ENCODE data around the gene DNM3.
"Not testable (repeated sequence)": the region's sequence is repeated elsewhere in the genome, so short reads cannot be mapped to it uniquely, and the experiment has no call there.

The DNM3 gene

DNA sequence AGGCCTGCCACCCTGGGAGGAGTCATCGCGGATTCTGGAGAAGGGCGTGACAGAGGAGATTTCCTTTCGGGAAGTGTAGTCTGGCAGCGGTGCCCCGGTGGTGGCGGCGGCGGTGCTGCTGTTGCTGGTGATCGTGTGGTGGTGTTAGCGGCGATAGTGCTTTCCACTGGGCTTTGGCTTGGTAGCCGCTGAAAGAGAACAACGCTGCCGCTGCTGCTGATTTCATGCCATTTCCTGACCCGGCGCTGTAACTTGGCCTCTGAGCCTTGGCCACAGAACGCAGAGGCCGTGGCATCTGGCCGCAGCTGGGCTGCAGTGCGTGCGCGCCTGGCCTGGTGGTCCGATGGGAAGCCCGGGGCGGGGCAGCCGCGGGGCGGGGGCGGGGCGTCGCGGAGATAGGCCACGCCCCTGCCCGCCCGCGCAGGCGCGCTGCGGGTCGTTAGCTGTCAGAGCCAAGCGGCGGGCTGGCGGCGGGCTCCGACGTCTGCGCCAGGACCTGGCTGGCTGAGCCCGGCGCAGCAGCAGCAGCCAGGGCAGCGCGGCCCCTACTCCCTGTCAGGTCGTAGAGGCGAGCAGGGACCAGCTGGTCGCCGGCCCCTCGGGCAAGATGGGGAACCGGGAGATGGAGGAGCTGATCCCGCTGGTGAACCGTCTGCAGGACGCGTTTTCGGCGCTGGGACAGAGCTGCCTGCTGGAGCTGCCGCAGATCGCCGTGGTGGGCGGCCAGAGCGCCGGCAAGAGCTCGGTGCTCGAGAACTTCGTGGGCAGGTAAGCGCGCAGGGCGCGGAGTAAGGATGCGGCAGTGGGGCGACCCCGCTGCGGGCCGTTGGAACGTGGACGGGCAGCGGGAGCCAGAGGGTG is at the start of gene DNM3:
TSS of gene DNM3 (plus strand) at position 449 of the 861 bp plus-strand sequence. CDS start at position 608, 159 bp downstream.
- peak; percentile 64 for DNase-seq

DNA sequence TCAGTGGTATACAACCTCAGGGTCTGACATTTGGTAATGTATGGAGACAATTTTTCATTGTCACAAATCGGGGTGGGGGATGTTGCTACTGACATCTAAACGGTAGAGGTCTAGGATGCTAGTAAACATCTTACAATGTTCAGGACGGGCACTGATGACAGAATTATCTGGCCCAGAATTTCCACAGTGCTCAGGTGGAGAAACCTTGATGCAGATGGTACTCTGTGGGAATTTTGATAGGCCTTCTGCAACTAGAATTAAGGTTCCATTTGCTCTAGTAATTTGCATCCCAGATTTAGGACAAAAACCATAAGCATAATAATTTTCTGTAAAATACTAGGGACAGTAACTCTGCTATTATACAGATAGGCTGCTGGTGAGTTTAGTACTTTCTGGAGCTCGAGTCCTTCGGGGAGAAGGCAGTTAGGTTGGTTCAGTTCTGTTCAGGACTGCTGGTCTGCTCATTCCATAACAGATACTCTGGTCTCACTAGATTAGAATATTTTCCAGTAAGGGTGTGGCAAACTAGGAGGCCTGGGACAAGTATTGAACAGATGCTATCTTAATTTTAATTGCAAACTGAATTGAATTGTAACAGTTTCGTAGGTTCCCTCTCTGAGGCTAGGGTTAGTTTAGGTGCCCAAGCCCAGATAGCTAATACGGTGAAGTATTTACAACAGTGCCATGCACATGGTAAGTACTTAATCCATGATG is 48.5 kb upstream of the DNM3 start:
- no peak for DNase-seq

DNA sequence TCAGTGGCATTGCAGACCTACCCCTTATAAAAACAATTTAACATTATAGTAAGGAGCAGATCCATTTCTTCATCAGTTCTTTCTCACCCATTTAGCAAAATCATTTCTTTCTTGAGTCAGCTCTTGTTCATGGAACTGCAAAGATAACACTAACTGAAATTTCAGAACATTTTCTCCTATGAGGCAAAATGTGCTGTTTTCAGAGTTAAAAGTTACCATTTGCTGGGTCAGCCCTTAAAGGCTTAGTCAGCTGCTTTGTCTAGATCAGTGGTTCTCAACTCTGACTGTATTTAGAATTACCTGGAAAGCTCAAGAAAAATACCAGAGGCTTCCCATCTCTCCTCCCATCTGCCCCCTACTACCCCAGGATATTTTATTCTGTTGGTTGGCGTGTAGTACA is 47.7 kb upstream of the DNM3 start:
- DNase-seq: no peak

DNA sequence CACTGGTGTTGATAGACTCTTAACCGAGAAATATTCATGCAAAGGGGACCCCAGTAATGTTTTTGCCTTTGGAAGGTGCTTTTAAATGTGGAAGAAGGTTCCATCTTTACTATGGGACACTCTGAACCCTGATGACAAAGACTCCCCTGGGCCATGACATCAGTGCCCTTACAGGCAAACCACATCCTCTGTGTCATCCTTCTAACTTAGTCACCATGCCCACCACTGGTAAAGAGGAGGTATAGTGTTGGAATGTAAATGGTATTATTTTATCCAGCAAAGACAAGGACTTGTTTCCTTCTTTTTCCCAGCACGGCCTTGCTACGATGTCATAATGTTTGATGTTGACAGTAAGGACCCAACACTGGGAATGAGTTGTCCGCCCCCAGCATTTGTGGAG is 47.2 kb upstream of the DNM3 start:
- peak; percentile 26 for DNase-seq

DNA sequence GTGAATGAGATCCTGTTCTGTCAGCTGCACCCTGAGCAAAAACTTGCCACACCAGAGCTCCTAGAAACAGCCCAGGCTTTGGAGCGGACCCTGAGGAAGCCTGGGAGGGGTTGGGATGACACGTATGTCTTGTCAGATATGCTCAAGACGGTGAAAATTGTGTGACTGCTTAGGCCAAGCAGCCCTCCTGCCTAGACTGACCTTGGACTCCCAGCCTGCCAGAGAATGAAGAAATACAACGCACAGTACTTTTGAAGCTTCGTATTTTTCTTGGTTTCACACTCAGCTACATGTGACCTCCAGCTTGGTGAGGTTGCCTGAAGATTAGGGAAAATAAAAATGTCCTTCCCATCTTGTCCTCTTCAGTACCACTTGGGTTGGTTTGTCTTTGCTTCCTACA is 44.7 kb upstream of the DNM3 start:
- no peak for DNase-seq

DNA sequence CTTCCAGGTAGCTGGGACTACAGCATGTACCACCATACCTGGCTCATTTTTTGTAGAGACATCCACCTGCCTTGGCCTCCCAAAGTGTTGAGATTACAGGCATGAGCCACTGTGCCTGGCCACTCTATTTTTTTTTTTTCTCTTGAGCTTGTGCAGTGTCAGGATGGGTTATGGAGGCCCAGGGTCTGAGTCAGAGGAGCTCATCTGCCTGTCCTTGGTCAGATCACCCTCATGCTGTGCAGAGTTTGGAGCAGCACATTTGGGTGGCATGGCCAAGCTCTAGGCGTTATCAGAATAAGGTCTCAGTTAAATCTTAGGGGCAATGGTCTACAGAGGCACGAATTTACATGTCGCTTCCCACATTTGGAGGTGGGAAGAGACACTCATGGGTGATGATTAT is 43.0 kb upstream of the DNM3 start:
- no peak for DNase-seq

DNA sequence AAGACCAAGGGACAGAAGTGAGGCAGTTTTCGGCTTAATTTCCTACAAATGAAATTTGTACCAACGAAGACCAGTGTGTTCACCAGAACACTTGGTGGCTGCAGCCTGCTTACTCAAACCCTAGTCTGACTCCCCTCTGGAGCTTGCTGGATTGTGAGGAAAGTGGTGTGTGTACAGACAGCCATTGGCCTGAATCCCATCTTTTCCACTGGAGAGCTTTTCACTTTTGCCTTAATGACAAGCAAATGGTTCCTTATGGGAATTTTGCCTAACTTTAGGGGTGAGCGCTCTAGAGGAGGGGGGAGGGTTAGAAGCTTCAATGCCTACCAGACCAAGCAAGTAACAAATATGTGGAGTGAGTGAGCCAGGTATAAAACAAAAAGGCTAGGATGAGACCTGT is 42.5 kb upstream of the DNM3 start:
- no peak for DNase-seq

DNA sequence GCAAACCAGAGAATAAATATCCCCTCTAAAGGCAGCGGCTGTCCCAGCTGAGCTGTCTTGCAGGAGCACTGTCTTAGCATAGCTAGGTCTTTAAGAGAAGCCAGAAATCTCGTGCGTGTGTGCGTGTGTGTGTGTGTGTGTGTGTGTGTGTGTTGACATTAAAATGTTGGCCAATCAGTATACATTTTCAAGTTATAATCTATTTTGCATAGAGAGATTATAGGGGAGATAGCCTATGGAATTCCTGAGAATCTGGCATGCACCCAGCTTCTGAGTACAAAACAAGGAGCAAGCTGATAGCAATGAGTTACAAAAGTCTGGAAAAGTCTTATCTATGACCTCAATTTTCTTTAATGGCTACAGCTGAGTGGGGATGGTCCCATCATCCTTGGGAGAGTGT is 42.1 kb upstream of the DNM3 start:
- DNase-seq: no peak

DNA sequence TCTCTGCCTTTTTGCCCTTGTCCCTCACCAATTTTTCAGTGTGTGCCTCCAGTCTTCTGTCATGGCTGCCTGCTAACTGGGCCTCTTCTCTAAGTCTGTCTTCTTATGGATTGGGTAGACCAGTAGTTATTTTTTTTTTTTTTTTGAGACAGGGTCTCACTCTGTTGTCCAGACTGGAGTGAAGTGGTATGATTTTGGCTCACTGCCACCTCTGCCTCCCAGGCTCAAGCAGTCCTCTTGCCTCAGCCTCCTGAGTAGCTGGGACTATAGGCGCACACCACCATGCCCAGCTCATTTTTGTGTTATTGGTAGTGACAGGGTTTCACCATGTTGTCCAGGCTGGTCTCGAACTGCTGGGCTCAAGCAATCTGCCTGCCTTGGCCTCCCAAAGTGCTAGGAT is 41.6 kb upstream of the DNM3 start:
- not testable (repeated sequence) for DNase-seq

DNA sequence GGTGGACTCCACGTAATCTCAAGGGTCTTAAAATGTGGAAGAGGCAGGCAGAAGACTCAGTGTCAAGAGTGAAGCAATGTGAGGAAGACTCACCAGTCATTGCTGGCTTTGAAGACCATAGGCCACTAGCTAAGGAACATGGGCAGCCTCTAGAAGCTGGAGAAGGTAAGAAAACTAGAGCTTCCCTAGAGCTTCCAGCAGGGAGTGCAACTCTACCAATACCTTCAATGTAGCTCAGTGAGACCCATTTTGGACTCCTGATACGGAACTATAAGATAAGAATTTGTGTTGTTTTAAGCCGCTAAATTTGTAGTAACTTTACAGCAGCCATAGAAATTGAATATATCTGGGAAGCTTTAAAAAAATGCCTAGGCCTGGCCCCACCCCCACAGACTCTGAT is 41.0 kb upstream of the DNM3 start:
- no peak for DNase-seq

DNA sequence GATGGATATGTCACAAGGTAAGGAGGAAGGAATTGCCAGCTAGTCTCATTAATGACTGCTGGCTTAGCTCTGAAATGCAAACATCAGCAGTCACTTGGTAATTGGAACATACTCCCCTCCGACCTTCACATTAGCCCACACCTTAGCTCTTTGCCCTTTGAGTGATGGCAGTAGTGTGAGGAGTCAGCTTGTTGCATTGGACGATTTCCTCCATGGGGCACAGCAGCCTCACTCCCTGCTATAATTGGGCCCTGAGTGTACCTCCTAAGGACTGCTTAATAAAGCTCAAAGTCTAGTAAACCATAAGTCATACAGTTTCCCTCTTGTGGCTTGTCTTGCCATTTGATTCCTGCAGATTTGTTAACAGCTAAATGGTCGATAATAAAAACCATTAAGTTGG is 40.4 kb upstream of the DNM3 start:
- DNase-seq: no peak

DNA sequence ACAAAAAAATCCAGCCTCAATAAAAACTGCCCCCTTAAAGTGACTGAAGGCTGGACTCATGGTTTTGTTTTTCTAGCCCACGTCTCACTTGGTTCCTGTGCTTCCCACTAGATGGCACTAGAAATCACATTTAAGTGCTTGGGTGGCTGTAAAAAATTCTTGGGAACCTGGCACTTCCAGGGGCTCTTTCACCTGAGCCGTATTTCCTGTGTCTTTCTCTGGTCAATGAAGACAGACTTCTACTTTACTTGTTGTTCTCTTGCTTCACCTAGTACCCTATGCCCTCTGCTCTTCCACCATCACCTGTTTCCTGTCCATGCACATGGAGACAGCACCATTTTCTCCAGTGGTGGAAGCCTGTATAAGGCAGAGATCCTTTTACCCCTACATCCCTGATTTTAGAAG is 39.8 kb upstream of the DNM3 start:
- peak; percentile 39 for DNase-seq

DNA sequence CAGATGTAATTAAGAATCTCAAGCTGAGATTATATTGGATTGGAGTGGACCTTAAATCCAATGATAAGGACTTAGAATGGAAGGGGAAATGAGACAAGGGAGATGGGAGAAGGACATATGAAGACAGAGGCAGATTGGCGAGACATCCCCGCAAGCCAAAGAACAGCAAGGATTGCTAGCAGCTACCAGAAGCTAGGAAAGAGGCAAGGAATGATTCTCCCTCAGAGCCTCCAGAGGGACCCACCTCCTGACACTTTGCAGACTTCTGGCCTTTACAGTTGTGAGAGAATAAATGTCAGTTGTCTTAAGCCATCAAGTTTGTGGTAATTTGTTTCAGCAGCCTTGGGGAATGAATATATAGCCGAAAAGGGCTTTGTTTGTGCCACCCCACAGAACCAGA is 39.1 kb upstream of the DNM3 start:
- DNase-seq: no peak

DNA sequence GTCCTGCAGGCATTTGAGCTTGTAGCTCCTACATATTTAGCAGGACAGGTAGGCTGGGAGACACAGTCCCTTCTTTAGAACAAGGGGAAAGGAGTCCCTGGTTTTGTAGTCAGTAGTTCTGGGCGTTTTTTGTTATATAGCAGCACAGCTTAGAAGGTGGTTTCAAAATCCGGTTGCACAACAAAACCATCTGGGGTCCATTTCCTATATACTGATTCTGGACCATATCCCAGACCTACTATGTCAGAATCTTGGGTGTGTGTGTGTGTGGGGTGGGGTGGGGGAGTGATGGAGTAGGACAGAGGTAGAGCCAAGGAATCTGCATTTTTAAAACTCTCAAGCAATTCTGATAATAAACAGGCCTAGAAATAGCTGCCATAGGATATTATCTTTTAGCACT is 38.3 kb upstream of the DNM3 start:
- DNase-seq: no peak

DNA sequence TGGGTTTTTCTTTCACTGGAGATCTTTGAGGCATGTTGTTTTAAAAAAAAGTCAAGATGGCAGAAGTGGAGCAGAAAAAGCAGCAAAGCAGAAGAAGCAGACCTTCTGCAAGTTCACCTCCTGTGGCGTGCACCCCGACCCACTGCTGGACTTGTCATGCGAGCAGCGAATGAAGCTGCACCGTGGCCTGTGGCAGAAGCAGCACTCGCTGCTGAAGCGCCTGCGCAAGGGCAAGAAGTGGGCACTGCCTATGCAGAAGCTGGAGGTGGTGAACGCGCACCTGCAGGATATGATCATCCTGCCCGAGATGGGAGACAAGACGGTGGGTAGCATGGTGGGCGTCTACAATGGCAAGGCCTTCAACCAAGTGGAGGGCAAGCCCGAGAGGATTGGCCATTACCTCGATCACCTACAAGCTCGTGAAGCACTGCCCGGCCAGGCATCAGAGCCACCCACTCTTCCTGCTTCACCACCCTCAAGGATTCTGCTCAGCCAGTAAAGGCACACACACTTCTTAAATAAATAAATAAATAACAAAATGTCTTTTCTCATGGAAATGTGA is 37.8 kb upstream of the DNM3 start:
- DNase-seq: no peak

DNA sequence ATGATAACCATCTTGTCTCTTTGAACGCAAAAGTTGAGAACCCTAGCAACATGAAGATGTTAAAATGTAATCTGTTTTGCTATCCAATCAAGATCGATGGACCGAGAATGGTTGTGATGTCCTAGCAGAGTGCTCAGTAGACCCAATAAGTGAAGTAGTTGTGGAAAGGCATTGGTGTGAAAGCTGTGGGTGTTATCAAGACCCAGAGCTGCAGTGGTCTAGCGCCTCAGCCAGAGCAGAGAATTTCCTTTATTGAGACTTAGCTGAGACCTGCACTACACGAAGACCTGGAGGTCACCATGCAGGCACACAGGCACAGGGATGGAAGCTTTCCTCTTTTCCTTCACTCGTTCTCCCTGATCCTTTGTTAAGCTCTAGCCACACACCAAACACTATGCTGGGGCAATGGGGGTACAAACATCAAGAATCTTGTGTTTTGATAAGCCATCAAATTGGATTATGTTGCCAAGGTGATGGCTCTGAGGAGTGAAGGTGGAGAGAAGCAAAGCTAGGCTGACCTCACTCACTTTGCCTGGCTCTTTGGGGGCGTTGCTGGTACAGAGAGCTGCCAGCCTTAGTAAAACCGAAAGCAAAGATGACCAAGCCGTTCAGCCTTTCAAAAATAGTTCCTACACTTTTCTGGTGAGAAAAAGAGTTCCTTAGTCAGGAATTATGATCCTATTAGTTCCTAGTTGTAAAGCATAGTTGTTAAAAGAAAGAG is 35.7 kb upstream of the DNM3 start:
- DNase-seq: peak; percentile 15

DNA sequence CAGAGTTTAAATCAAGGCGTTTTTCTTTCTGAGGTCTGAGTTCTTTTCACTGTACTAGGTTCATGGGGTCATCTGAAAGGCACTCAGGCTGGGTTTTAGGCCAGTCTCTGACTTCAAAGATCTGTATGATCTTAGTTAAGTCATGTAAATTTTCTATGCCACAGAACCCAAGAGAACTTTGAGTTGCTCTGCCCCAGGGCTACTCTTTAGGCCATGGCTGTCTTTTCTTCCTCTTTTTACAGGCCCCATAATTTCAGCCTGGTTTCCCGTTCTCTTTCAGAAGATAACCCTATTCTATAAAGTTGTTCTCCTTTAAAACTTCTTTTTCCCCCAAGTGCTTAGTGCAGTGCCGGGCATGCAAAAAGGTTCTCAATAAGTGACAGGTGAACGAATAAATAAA is 33.7 kb upstream of the DNM3 start:
- DNase-seq: no peak

DNA sequence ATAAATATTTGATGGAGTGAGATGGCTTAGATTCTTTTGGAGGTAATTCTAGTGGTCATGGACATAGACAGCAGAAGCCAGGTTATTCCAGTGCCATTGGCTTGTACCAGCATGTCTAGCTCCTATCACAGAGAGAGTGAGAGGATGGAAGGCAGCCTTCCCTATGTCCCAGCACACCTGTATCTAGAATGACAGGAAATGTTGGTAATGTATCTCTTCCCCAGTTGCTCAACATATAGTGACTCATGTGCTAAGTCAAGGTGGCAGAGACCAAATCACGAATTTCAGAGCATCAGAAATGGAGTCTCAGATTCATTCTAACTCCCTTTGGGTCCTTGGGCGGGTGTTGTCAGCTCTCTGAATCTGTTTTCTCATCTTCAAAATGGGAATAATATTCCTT is 31.5 kb upstream of the DNM3 start:
- no peak for DNase-seq

DNA sequence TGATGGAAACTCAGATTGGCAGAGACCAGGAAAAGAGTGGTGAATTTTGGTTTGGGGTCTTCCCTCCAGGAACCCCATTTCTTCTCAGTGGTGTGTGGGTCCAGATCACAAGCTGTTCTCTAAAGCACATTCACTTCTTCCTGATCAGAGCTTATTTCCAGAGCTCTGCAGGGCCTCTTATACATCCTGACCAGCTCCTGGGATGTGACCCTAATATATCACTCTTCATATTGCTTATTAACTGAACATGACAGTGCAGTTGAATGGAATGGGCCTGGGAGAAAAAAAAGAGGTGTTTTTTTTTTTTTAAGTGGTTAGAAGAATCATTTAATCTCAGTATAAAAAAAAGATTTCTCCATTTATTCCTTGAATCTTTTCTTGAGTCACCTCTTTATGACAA is 29.6 kb upstream of the DNM3 start:
- DNase-seq: no peak

DNA sequence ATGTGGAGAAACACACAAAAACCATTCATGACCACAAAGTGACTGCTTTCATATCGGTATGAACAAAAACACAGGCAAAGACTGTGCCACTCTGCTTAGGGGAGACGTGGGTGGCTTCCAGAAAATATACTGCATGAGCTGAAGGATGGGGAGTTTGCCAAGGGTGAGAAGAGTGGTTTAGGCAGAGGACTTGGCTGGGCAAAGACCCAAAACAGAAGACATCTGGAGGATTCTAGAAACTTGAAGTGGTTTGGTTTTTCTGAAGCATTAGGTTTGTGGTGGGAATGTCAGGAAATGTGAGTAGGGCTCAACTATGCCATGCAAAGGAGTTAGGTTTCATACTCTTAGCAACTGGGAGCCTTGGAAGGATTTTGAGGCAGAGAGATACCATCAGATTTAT is 26.6 kb upstream of the DNM3 start:
- no peak for DNase-seq

DNA sequence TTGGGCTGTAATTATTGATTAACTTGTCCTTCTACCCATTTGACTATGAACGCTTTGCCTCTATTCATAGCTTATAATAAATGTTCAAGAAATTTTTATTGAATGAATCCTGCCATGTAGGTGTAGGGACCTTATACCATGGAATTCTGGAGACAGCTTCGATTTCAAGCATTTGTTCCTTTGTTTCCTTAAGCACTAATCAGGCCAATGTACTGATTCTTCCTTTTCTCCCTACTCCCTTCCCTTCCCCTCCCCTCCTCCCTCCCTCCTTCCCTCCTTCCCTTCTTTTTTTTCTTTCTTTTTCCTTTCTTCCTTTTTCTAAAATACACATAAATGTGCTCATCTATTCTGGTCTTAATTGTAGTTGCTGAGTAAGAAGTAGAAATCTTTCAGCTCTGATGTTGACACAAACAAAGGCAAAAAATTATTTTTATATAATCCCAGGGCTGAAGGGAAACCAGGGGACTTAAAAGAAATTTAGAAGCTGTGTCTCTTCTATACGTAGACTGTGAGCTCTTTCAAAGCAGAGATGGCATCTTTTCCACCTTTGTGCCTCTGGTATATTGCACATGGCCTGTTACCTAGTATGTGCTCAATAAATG is 24.9 kb upstream of the DNM3 start:
- no peak for DNase-seq

DNA sequence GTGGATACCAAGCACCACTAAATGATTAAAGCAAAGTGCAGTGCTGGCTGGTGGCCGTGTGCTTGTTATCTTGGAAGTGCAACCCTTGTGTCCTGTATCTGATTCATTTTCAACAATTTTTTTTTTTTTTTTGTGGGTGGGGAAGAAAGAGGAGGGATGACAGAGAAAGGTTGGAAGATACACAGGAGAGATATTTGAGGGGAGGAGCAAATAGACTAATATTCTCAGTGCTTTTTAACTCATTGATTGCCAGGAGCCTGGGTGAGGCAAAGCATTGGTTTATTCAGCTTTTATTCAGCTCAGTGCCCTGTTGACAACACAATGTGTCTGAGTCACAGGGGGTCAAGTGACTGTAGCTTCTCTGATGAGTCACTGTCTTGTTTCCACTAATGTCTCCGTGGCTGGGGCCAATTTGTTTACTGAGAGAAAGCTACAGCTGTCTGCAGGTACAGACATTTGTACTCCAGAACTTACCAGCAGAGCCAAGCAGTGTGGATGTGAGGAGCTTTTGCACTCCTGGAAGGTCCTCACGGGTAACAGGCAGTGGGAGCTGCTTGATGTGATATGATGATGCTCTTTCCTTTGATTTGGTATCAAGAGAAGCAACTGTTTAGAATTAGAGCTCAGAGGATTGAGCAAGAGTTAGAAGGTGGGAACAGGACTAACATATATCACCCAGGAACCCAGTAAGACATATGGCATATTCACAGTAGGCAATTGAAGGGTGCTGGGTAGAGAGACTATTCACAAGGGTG is 23.6 kb upstream of the DNM3 start:
- peak; percentile 19 for DNase-seq

Data from CD4-positive, alpha-beta T cell treated with Interleukin-4 for 4 hours (primary cell).